Brain microvascular endothelial cell (primary cell): ENCODE data around the gene FBXW9.
"Not testable (repeated sequence)": the region's sequence is repeated elsewhere in the genome, so short reads cannot be mapped to it uniquely, and the experiment has no call there.

Experiments
- DNase-seq: peaks from one replicate; pipeline ENCODE4 v3.0.0-alpha.2; 2020
- H3K27ac ChIP-seq: fragments of 250-450 bp; sonication (Bioruptor Pico); 2 replicates; pipeline ENCODE4 v1.5.1; 2020; ENCODE audit warnings: mild to moderate bottlenecking, moderate library complexity
- H3K27me3 ChIP-seq: fragments of 250-450 bp; sonication (Bioruptor Pico); replicated peaks from 2 replicates; pipeline ENCODE4 v1.5.1; 2020; ENCODE audit warnings: mild to moderate bottlenecking
- H3K36me3 ChIP-seq: fragments of 250-450 bp; sonication (Bioruptor Pico); replicated peaks from 2 replicates; pipeline ENCODE4 v1.5.1; 2020; ENCODE audit warnings: mild to moderate bottlenecking
- H3K4me3 ChIP-seq: 2 replicates; pipeline ENCODE4 v1.5.1; 2011; ENCODE audit warnings: low read depth, mild to moderate bottlenecking, control low read depth, low read length, moderate library complexity
- CTCF ChIP-seq: IDR thresholded peaks from 2 replicates; pipeline ENCODE4 v1.5.1; 2011; ENCODE audit warnings: low read depth, mild to moderate bottlenecking, moderate library complexity, low read length, control low read depth, inconsistent platforms; ENCODE audit errors: missing control alignments
- in situ Hi-C: cut with HindIII; loops from 2 replicates; pipeline ENCODE4 v1.10.0; 2017; ENCODE audit warnings: low sequenced_read_pairs, low pct_ligation_motif_present

Gene FBXW9

GRCh38 chr19:12733369-12734214 lies 37.2 kb upstream of the FBXW9 start:
- peaks cover 28% of the 10 kb centered on the region for H3K36me3 ChIP-seq
- peak overlapping the region; percentile 94 for H3K4me3 ChIP-seq
- peak overlapping the region; percentile 89 for H3K27ac ChIP-seq
- no peaks in the 10 kb centered on the region for H3K27me3 ChIP-seq
- peak; percentile 70 for TF ChIP-seq CTCF
- in situ Hi-C loops: no loop called here
- no peak for DNase-seq

- TF ChIP-seq CTCF: no peak
- DNase-seq: no peak
- Histone ChIP-seq H3K4me3 (no peak overlapping the region), H3K36me3 (peaks cover 37% of the 10 kb centered on the region), H3K27me3 (no peaks in the 10 kb centered on the region), H3K27ac (no peak overlapping the region)
- in situ Hi-C loops: no loop called here
Observed at GRCh38 chr19:12731337-12731736, 34.9 kb upstream of the FBXW9 start.

- no peaks in the 10 kb centered on the region for H3K27me3 ChIP-seq
- TF ChIP-seq CTCF: no peak
- DNase-seq: no peak
- in situ Hi-C loops: no loop called here
- no peak overlapping the region for H3K27ac ChIP-seq
- H3K36me3 ChIP-seq: peaks cover 37% of the 10 kb centered on the region
- H3K4me3 ChIP-seq: no peak overlapping the region
Observed at GRCh38 chr19:12730064-12730463, 33.6 kb upstream of the FBXW9 start.

GRCh38 chr19:12727745-12728433 lies 31.5 kb upstream of the FBXW9 start:
- in situ Hi-C loops: no loop called here
- Histone ChIP-seq H3K36me3 (peaks cover 37% of the 10 kb centered on the region), H3K27me3 (no peaks in the 10 kb centered on the region), H3K27ac (no peak overlapping the region), H3K4me3 (no peak overlapping the region)
- TF ChIP-seq CTCF: no peak
- DNase-seq: no peak

GRCh38 chr19:12726988-12727316 lies 30.5 kb upstream of the FBXW9 start:
- H3K36me3 ChIP-seq: peaks cover 37% of the 10 kb centered on the region
- H3K27me3 ChIP-seq: no peaks in the 10 kb centered on the region
- no peak for TF ChIP-seq CTCF
- DNase-seq: no peak
- in situ Hi-C loops: no loop called here
- H3K4me3 ChIP-seq: no peak overlapping the region
- H3K27ac ChIP-seq: no peak overlapping the region

GRCh38 chr19:12725612-12726011 lies 29.2 kb upstream of the FBXW9 start:
- H3K27me3 ChIP-seq, in situ Hi-C loops, DNase-seq, H3K4me3 ChIP-seq, H3K27ac ChIP-seq: not testable (repeated sequence)
- H3K36me3 ChIP-seq: peaks cover 27% of the 10 kb centered on the region
